PC-3 (cell line): ENCODE results near the gene MT1B. TPM values are rescaled to one million over a fixed set of nuclear protein-coding genes. Genes with fewer than 3 reads are reported as not detected.

Experiments used
- ATAC-seq: fragments of 200-7000 bp; cut with Tn5 transposase; 2 replicates; pipeline ENCODE4 v1.9.1; 2020; ENCODE audit warnings: mild to moderate bottlenecking, moderate library complexity
- BruUV-seq: library from RNA; stranded (reverse); fragments of 400-500 nt; replicated peaks from 2 replicates; lab custom pipeline; 2021; lab: Mats Ljungman, UMichigan
- CTCF ChIA-PET: fragments of 300-600 bp; sonication (Branson Sonifier 250); formaldehyde crosslinking; loops from one replicate; lab custom pipeline; 2022; ENCODE audit warnings: antibody characterized with exemption; lab: Charles Lee
- POLR2A ChIA-PET: fragments of 300-600 bp; sonication (Branson Sonifier 250); formaldehyde crosslinking; loops from one replicate; lab custom pipeline; 2022; ENCODE audit warnings: antibody characterized with exemption; ENCODE audit not compliant: unreplicated experiment; lab: Charles Lee
- DNase-seq: peaks from one replicate; pipeline ENCODE4 v3.0.0-alpha.2; 2015
- H2AFZ ChIP-seq: fragments of 300-600 bp; sonication (generic); 2 replicates; pipeline ENCODE4 v1.6.0; 2016; ENCODE audit warnings: antibody characterized with exemption, low read length
- H3F3A ChIP-seq: fragments of 300-600 bp; sonication (generic); one replicate; pipeline ENCODE4 v1.6.0; 2017; ENCODE audit warnings: antibody characterized with exemption, low read length, control low read depth, mild to moderate bottlenecking; ENCODE audit not compliant: unreplicated experiment
- H3K27ac ChIP-seq: fragments of 300-600 bp; sonication (generic); 2 replicates; pipeline ENCODE4 v1.5.1; 2016; ENCODE audit warnings: mild to moderate bottlenecking, low read length
- H3K27me3 ChIP-seq: fragments of 300-600 bp; sonication (generic); 2 replicates; pipeline ENCODE4 v1.6.1; 2016; ENCODE audit warnings: low read length, mixed read lengths
- H3K36me3 ChIP-seq: fragments of 300-600 bp; sonication (generic); 2 replicates; pipeline ENCODE4 v1.6.1; 2016; ENCODE audit warnings: low read depth, mixed run types, low read length, mixed read lengths
- H3K4me1 ChIP-seq: fragments of 300-600 bp; sonication (generic); 2 replicates; pipeline ENCODE4 v1.5.1; 2016; ENCODE audit warnings: low read length; ENCODE audit not compliant: insufficient read depth
- H3K4me2 ChIP-seq: fragments of 300-600 bp; sonication (generic); 2 replicates; pipeline ENCODE4 v1.6.0; 2016; ENCODE audit warnings: low read length
- H3K4me3 ChIP-seq: fragments of 300-600 bp; sonication (generic); 2 replicates; pipeline ENCODE4 v1.5.1; 2016; ENCODE audit warnings: mild to moderate bottlenecking, low read length, mixed read lengths
- H3K79me2 ChIP-seq: fragments of 300-600 bp; sonication (generic); 2 replicates; pipeline ENCODE4 v1.6.1; 2017; ENCODE audit warnings: low read length, mixed read lengths
- H3K9ac ChIP-seq: fragments of 300-600 bp; sonication (generic); 2 replicates; pipeline ENCODE4 v1.6.0; 2016; ENCODE audit warnings: mild to moderate bottlenecking, low read length
- H3K9me2 ChIP-seq: fragments of 300-600 bp; sonication (generic); replicated peaks from 2 replicates; pipeline ENCODE4 v1.6.1; 2016; ENCODE audit warnings: mixed run types, low read length, mixed read lengths
- H3K9me3 ChIP-seq: fragments of 300-600 bp; sonication (generic); 2 replicates; pipeline ENCODE4 v1.6.1; 2016; ENCODE audit warnings: low read length, mixed read lengths
- H4K20me1 ChIP-seq: fragments of 300-600 bp; sonication (generic); 2 replicates; pipeline ENCODE4 v1.6.1; 2016; ENCODE audit warnings: low read length, mixed read lengths
- CTCF ChIP-seq: fragments of 300-600 bp; sonication (generic); conservative IDR thresholded peaks from 2 replicates; pipeline ENCODE4 v1.5.1; 2017; ENCODE audit warnings: antibody characterized with exemption, low read depth, mild to moderate bottlenecking, low read length
- EZH2 ChIP-seq: fragments of 300-600 bp; sonication (generic); IDR thresholded peaks from one replicate; pipeline ENCODE4 v1.6.1; 2017; ENCODE audit warnings: antibody characterized with exemption, mild to moderate bottlenecking, low read length; ENCODE audit not compliant: unreplicated experiment
- EZH2phosphoT487 ChIP-seq: fragments of 300-600 bp; sonication (generic); IDR thresholded peaks from 2 replicates; pipeline ENCODE4 v1.6.1; 2018; ENCODE audit warnings: mild to moderate bottlenecking, antibody characterized with exemption, low read length, borderline replicate concordance
- intact Hi-C: fragments of 100-400 bp; cut with micrococcal nuclease; formaldehyde crosslinking; loops from 2 replicates; pipeline ENCODE4 v1.9.0; 2023
- total RNA-seq: library from RNA; depleted of rRNA; stranded (reverse); fragments of >200 nt; gene quantifications from 2 replicates; pipeline ENCODE4 v1.2.3, GENCODE V29; 2014

MT1B gene
- total RNA-seq, 1 experiment from 2014 or later: not detected

- Histone ChIP-seq H3K9ac (no peak overlapping the region), H3K4me1 (peaks cover 33% of the 10 kb centered on the region), H4K20me1 (no peaks in the 10 kb centered on the region), H3K4me2 (no peak overlapping the region), H3K9me2 (no peaks in the 10 kb centered on the region), H3K27me3 (no peaks in the 10 kb centered on the region), H3K9me3 (no peaks in the 10 kb centered on the region), H3K4me3 (no peak overlapping the region), H3K27ac (no peak overlapping the region), H3K36me3 (no peaks in the 10 kb centered on the region), H2AFZ (no peak overlapping the region), H3F3A (no peaks in the 10 kb centered on the region), H3K79me2 (peaks cover 8% of the 10 kb centered on the region; the same call in 1 of the 2 replicates)
- DNase-seq (no peak), ATAC-seq (no peak)
- TF ChIP-seq CTCF: no peak
- ChIA-PET CTCF (no interaction called here), POLR2A (no interaction called here)
- no TSS peak for BruUV-seq
- intact Hi-C loops: loop anchor here (5.0 kb wide), 1 partner anchor 77 kb away; the partner anchor contains the start of gene MT2A
Observed at GRCh38 chr16:56684256-56684925, 32.7 kb downstream of the MT1B start.

- intact Hi-C loops: loop anchor here (5.0 kb wide), 1 partner anchor 78 kb away; the partner anchor contains the start of gene MT2A
- no peak for DNase-seq
- BruUV-seq: no TSS peak
Observed at GRCh38 chr16:56684926-56685590, 33.4 kb downstream of the MT1B start.

More at GRCh38 chr16:56684926-56685590, 33.4 kb downstream of the MT1B start:
- Histone ChIP-seq H3K4me2 (no peak overlapping the region), H3K27me3 (no peaks in the 10 kb centered on the region), H3K27ac (no peak overlapping the region), H2AFZ (no peak overlapping the region), H4K20me1 (no peaks in the 10 kb centered on the region), H3K79me2 (peaks cover 8% of the 10 kb centered on the region; the same call in 1 of the 2 replicates), H3K9ac (no peak overlapping the region), H3K36me3 (no peaks in the 10 kb centered on the region), H3K9me2 (no peaks in the 10 kb centered on the region), H3K4me3 (no peak overlapping the region), H3F3A (no peaks in the 10 kb centered on the region), H3K9me3 (no peaks in the 10 kb centered on the region), H3K4me1 (peaks cover 27% of the 10 kb centered on the region)
- CTCF ChIA-PET: no interaction called here
- ATAC-seq: no peak
- TF ChIP-seq EZH2: no peak
- no peak for TF ChIP-seq CTCF
- no peak for TF ChIP-seq EZH2phosphoT487
- POLR2A ChIA-PET: no interaction called here
